GM04504 (cell line): ENCODE data around the gene ELP4.
A peak's percentile ranks its signal among the peaks of the same experiment; 100 is the strongest.
"Not testable (repeated sequence)": the region's sequence is repeated elsewhere in the genome, so short reads cannot be mapped to it uniquely, and the experiment has no call there.

ENCODE experiments used
- DNase-seq: peaks from one replicate; pipeline ENCODE4 v3.0.0-alpha.2; 2012; ENCODE audit warnings: low read depth

The ELP4 gene

GRCh38 chr11:31646216-31646615, 136.6 kb downstream of the ELP4 start:
- DNase-seq, result no peak

GRCh38 chr11:31649129-31649966, 139.8 kb downstream of the ELP4 start:
- DNase-seq, result no peak

GRCh38 chr11:31651208-31651607, 141.6 kb downstream of the ELP4 start:
- DNase-seq, result no peak

GRCh38 chr11:31651822-31652221, 142.3 kb downstream of the ELP4 start:
- DNase-seq, result no peak

GRCh38 chr11:31652528-31652927, 143.0 kb downstream of the ELP4 start:
- DNase-seq, result no peak

- peak; percentile 54 for DNase-seq
Measured at GRCh38 chr11:31655483-31655882, 145.9 kb downstream of the ELP4 start.

- DNase-seq, result no peak
Measured at GRCh38 chr11:31656051-31656450, 146.5 kb downstream of the ELP4 start.

- DNase-seq, result no peak
Measured at GRCh38 chr11:31657091-31657490, 147.5 kb downstream of the ELP4 start.

GRCh38 chr11:31664129-31664528, 154.6 kb downstream of the ELP4 start:
- no peak for DNase-seq

- no peak for DNase-seq
Measured at GRCh38 chr11:31664954-31665353, 155.4 kb downstream of the ELP4 start.

GRCh38 chr11:31671681-31672080, 162.1 kb downstream of the ELP4 start:
- no peak for DNase-seq

GRCh38 chr11:31673108-31673507, 163.5 kb downstream of the ELP4 start:
- not testable (repeated sequence) for DNase-seq

- DNase-seq, result no peak
Measured at GRCh38 chr11:31676280-31676982, 166.9 kb downstream of the ELP4 start.

GRCh38 chr11:31680770-31681169, 171.2 kb downstream of the ELP4 start:
- no peak for DNase-seq

GRCh38 chr11:31687256-31687655, 177.7 kb downstream of the ELP4 start:
- DNase-seq, result no peak

- no peak for DNase-seq
Measured at GRCh38 chr11:31687861-31688260, 178.3 kb downstream of the ELP4 start.

GRCh38 chr11:31689559-31689958, 180.0 kb downstream of the ELP4 start:
- no peak for DNase-seq

- DNase-seq, result no peak
Measured at GRCh38 chr11:31690041-31690440, 180.5 kb downstream of the ELP4 start.

- no peak for DNase-seq
Measured at GRCh38 chr11:31690516-31690915, 180.9 kb downstream of the ELP4 start.

- no peak for DNase-seq
Measured at GRCh38 chr11:31692466-31692865, 182.9 kb downstream of the ELP4 start.

GRCh38 chr11:31697049-31697448, 187.5 kb downstream of the ELP4 start:
- not testable (repeated sequence) for DNase-seq

- no peak for DNase-seq
Measured at GRCh38 chr11:31699066-31699465, 189.5 kb downstream of the ELP4 start.

GRCh38 chr11:31702966-31703365, 193.4 kb downstream of the ELP4 start:
- no peak for DNase-seq
